GM12878 (cell line): ENCODE data around the gene SLC13A4. TPM values are rescaled to one million over a fixed set of nuclear protein-coding genes. Genes with fewer than 3 reads are reported as not detected.

Source experiments
- BCL11A ChIP-seq: IDR thresholded peaks from 2 replicates; pipeline ENCODE4 v1.6.1; 2011; ENCODE audit warnings: low read depth, low read length
- BHLHE40 ChIP-seq, 2 experiments: fragments of 450-650 bp in 1 of 2; IDR thresholded peaks; 2 replicates each; pipeline ENCODE4 v1.6.1; 2011 to 2017; ENCODE audit warnings: low read depth in 2 of 2, borderline replicate concordance in 1 of 2, improper control_type of control experiment in 1 of 2, low read length in 1 of 2, mild to moderate bottlenecking in 1 of 2
- CEBPZ ChIP-seq: fragments of 150-350 bp; IDR thresholded peaks from 2 replicates; pipeline ENCODE4 v1.6.1; 2016; ENCODE audit warnings: low read depth, low read length
- EGR1 ChIP-seq, 2 experiments: IDR thresholded peaks; 1 replicate in 1 of 2; 2 replicates in 1 of 2; pipeline ENCODE4 v1.6.1; 2011 to 2012; ENCODE audit warnings: low read depth in 2 of 2, low read length in 2 of 2, borderline replicate concordance in 1 of 2, mild to moderate bottlenecking in 1 of 2, moderate library complexity in 1 of 2
- ETV6 ChIP-seq, 2 experiments: fragments of 450-650 bp in 1 of 2; IDR thresholded peaks in 1 of 2; conservative IDR thresholded peaks in 1 of 2; 2 replicates each; pipeline ENCODE4 v1.6.1; 2014; ENCODE audit warnings: antibody characterized with exemption in 1 of 2, borderline replicate concordance in 1 of 2, low read depth in 1 of 2, mild to moderate bottlenecking in 1 of 2, moderate library complexity in 1 of 2
- JUNB ChIP-seq: IDR thresholded peaks from 2 replicates; pipeline ENCODE4 v1.6.1; 2016; ENCODE audit warnings: antibody characterized with exemption, mild to moderate bottlenecking
- JUND ChIP-seq: IDR thresholded peaks from 2 replicates; pipeline ENCODE4 v1.6.1; 2012; ENCODE audit warnings: low read depth, mild to moderate bottlenecking, low read length, improper control_type of control experiment, moderate library complexity
- KLF5 ChIP-seq: fragments of 450-650 bp; IDR thresholded peaks from 2 replicates; pipeline ENCODE4 v1.6.1; 2014; ENCODE audit warnings: mild to moderate bottlenecking; ENCODE audit not compliant: partially characterized antibody
- LARP7 ChIP-seq: fragments of 450-650 bp; IDR thresholded peaks from 2 replicates; pipeline ENCODE4 v1.6.1; 2017; ENCODE audit warnings: mild to moderate bottlenecking
- MLLT1 ChIP-seq: fragments of 450-650 bp; IDR thresholded peaks from 2 replicates; pipeline ENCODE4 v1.6.1; 2016; ENCODE audit warnings: mild to moderate bottlenecking
- NFIC ChIP-seq: IDR thresholded peaks from 2 replicates; pipeline ENCODE4 v1.6.1; 2012; ENCODE audit warnings: low read depth, mild to moderate bottlenecking, inconsistent platforms, low read length, moderate library complexity
- POU2F2 ChIP-seq: IDR thresholded peaks from 3 replicates; pipeline ENCODE4 v1.6.1; 2011; ENCODE audit warnings: low read depth, mild to moderate bottlenecking, low read length, borderline replicate concordance
- REST ChIP-seq: IDR thresholded peaks from 2 replicates; pipeline ENCODE4 v1.6.1; 2012; ENCODE audit warnings: mild to moderate bottlenecking, low read depth, low read length
- SMAD5 ChIP-seq: IDR thresholded peaks from 2 replicates; pipeline ENCODE4 v1.6.1; 2016; ENCODE audit warnings: antibody characterized with exemption, low read depth
- TBL1XR1 ChIP-seq: IDR thresholded peaks from 2 replicates; pipeline ENCODE4 v1.6.1; 2012; ENCODE audit warnings: low read depth, low read length, improper control_type of control experiment
- TCF3 ChIP-seq: IDR thresholded peaks from 2 replicates; pipeline ENCODE4 v1.6.1; 2012; ENCODE audit warnings: low read depth, mild to moderate bottlenecking, low read length, borderline replicate concordance; ENCODE audit not compliant: insufficient read depth
- TCF7 ChIP-seq: IDR thresholded peaks from 2 replicates; pipeline ENCODE4 v1.6.1; 2014; ENCODE audit warnings: antibody characterized with exemption, borderline replicate concordance
- ZNF687 ChIP-seq: fragments of 450-650 bp; IDR thresholded peaks from 2 replicates; pipeline ENCODE4 v1.6.1; 2017; ENCODE audit warnings: mild to moderate bottlenecking, moderate library complexity
- ZSCAN29 ChIP-seq: fragments of 450-650 bp; IDR thresholded peaks from 2 replicates; pipeline ENCODE4 v1.6.1; 2017; ENCODE audit warnings: mild to moderate bottlenecking, moderate library complexity
- polyA plus RNA-seq, 11 experiments: library from polyadenylated mRNA; depleted of rRNA in 4 of 11; unstranded in 6 of 11; stranded (reverse) in 5 of 11; fragments of >200 nt; fragmentation: Nextera tagmentation in 4 of 11; fragmentation: Illumina TruSeq in 1 of 11; extraction: Ambion mirVana in 4 of 11; extraction: Trizol in 1 of 11; gene quantifications; 1 replicate in 1 of 11; 2 replicates in 10 of 11; pipeline versions ENCODE4 v1.2.1 to v1.2.3, GENCODE V29; 2011 to 2016; ENCODE audit warnings: inconsistent platforms in 2 of 11, missing spikeins in 2 of 11, low read depth in 1 of 11
- total RNA-seq, 4 experiments: library from RNA; depleted of rRNA in 3 of 4; stranded (reverse); fragments of >200 nt in 3 of 4; fragmentation: Illumina TruSeq in 1 of 4; extraction: Trizol in 1 of 4; gene quantifications; 2 replicates each; pipeline versions ENCODE4 v1.2.1 to v1.2.3, GENCODE V29; 2013 to 2021

Gene SLC13A4
- total and polyA plus RNA-seq, 10 of the 15 experiments (the other 5 are each of a cell fraction or from before 2014, with no cell fraction given) = 0.14 to 0.23 (median 0.20) TPM; not detected in 7

- TF ChIP-seq TCF3 = no peak
- no peak for TF ChIP-seq ETV6 (conservative IDR thresholded peaks at IDR 0.05 in 1 of 2, IDR thresholded peaks at IDR 0.05 in 1 of 2; ENCODE audit: borderline replicate concordance in 1 of 2, low read depth in 1 of 2)
- no peak for TF ChIP-seq TCF7
- no peak for TF ChIP-seq JUNB
- TF ChIP-seq ZSCAN29 = peak; percentile 60; the same call in 1 of the 2 replicates
- TF ChIP-seq BCL11A = no peak
- TF ChIP-seq JUND = no peak
- no peak for TF ChIP-seq TBL1XR1
- TF ChIP-seq EGR1 (IDR thresholded peaks at IDR 0.05; ENCODE audit: borderline replicate concordance in 1 of 2, low read depth in 2 of 2, low read length in 2 of 2) = no peak
- peak; percentile 99 for TF ChIP-seq MLLT1
- TF ChIP-seq LARP7 = peak; percentile 68; the same call in 1 of the 2 replicates
- TF ChIP-seq CEBPZ = no peak
- peak; percentile 57; the same call in 1 of the 3 replicates for TF ChIP-seq POU2F2
- TF ChIP-seq BHLHE40 (IDR thresholded peaks at IDR 0.05; ENCODE audit: borderline replicate concordance in 1 of 2, low read depth in 2 of 2, low read length in 1 of 2) = no peak
- no peak for TF ChIP-seq NFIC
- no peak for TF ChIP-seq KLF5
- no peak for TF ChIP-seq REST
- TF ChIP-seq ZNF687 = peak; percentile 89; the same call in 1 of the 2 replicates
- no peak for TF ChIP-seq SMAD5
These were observed 65.9 kb downstream of the SLC13A4 start (continued) for GRCh38 chr7:135662123-135662372.
